OCI-LY3 (cell line): ENCODE data around the gene CCR8.

Source experiments
- H2AFZ ChIP-seq: fragments of 200-600, 300-600 bp; shearing (Covaris generic); 2 replicates; pipeline ENCODE4 v1.6.0; 2014; ENCODE audit warnings: antibody characterized with exemption, low read depth, low read length
- H3K27ac ChIP-seq: fragments of 200-600, 300-600 bp; sonication (generic); 2 replicates; pipeline ENCODE4 v1.5.1; 2014; ENCODE audit warnings: mild to moderate bottlenecking, low read length, moderate library complexity, mixed read lengths
- H3K27me3 ChIP-seq: fragments of 200-600, 300-600 bp; sonication (generic); 2 replicates; pipeline ENCODE4 v1.6.1; 2014; ENCODE audit warnings: low read depth, low read length, mixed read lengths
- H3K36me3 ChIP-seq: fragments of 200-600, 300-600 bp; sonication (generic); replicated peaks from 2 replicates; pipeline ENCODE3; 2014; ENCODE audit warnings: low read depth, low read length, mixed read lengths
- H3K4me1 ChIP-seq: fragments of 300-600, 200-600 bp; sonication (generic); 2 replicates; pipeline ENCODE4 v1.6.1; 2014; ENCODE audit warnings: low read length, mixed read lengths
- H3K4me2 ChIP-seq: fragments of 200-600, 300-600 bp; sonication (generic); 2 replicates; pipeline ENCODE4 v1.6.1; 2014; ENCODE audit warnings: low read length, mixed read lengths
- H3K4me3 ChIP-seq: fragments of 300-600, 200-600 bp; sonication (generic); 2 replicates; pipeline ENCODE4 v1.5.1; 2014; ENCODE audit warnings: antibody characterized with exemption, mild to moderate bottlenecking, low read length, moderate library complexity
- H3K79me2 ChIP-seq: fragments of 300-600, 200-600 bp; shearing (Covaris generic); 2 replicates; pipeline ENCODE4 v1.6.1; 2014; ENCODE audit warnings: mild to moderate bottlenecking, low read length, mixed read lengths
- H3K9ac ChIP-seq: fragments of 300-600, 200-600 bp; shearing (Covaris generic); 2 replicates; pipeline ENCODE4 v1.6.0; 2014; ENCODE audit warnings: mild to moderate bottlenecking, low read length, moderate library complexity
- H3K9me3 ChIP-seq: fragments of 200-600, 300-600 bp; shearing (Covaris generic); 2 replicates; pipeline ENCODE4 v1.6.1; 2014; ENCODE audit warnings: low read length, mixed read lengths; ENCODE audit not compliant: insufficient read depth
- H4K20me1 ChIP-seq: fragments of 200-600, 300-600 bp; sonication (generic); 2 replicates; pipeline ENCODE4 v1.6.1; 2016; ENCODE audit warnings: low read length, mixed read lengths; ENCODE audit not compliant: insufficient read depth
- EZH2phosphoT487 ChIP-seq: fragments of 200-600 bp; shearing (Covaris generic); IDR thresholded peaks from 2 replicates; pipeline ENCODE4 v1.6.1; 2018; ENCODE audit warnings: antibody characterized with exemption, mixed run types, low read depth
- TF ChIP-seq, protein P1 (sequence below): fragments of 200-600, 300-600 bp; sonication (generic); IDR thresholded peaks from 2 replicates; pipeline ENCODE4 v1.5.1; 2014; ENCODE audit warnings: antibody characterized with exemption, low read length, low read depth

CCR8 gene

DNA sequence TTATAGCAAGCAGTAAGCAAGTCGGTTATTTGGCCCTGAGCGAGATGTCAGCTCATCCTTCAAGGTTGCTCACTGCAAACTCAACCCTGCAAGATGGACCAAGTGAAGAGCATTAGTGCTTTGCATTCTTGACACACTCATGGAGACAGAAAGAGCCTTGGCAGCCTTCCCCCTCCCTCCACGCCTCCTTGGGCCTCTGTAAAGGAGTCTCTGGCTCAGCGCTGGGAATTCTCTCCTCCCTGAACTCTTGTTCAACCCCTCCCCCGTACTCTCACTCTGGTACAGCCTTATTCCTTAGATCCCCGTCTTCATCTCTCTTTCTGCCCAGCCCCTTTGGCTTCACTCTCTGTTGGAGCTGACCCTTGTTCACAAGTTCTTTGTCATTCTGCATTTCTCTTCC lies 47.5 kb upstream of the CCR8 start:
- no peak overlapping the region for H2AFZ ChIP-seq
- H3K79me2 ChIP-seq: no peaks in the 10 kb centered on the region
- TF ChIP-seq, protein P1, sequence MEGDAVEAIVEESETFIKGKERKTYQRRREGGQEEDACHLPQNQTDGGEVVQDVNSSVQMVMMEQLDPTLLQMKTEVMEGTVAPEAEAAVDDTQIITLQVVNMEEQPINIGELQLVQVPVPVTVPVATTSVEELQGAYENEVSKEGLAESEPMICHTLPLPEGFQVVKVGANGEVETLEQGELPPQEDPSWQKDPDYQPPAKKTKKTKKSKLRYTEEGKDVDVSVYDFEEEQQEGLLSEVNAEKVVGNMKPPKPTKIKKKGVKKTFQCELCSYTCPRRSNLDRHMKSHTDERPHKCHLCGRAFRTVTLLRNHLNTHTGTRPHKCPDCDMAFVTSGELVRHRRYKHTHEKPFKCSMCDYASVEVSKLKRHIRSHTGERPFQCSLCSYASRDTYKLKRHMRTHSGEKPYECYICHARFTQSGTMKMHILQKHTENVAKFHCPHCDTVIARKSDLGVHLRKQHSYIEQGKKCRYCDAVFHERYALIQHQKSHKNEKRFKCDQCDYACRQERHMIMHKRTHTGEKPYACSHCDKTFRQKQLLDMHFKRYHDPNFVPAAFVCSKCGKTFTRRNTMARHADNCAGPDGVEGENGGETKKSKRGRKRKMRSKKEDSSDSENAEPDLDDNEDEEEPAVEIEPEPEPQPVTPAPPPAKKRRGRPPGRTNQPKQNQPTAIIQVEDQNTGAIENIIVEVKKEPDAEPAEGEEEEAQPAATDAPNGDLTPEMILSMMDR: no peak
- no peak for TF ChIP-seq EZH2phosphoT487
- H3K4me2 ChIP-seq: peak overlapping the region; percentile 84
- no peaks in the 10 kb centered on the region for H3K36me3 ChIP-seq
- H3K27ac ChIP-seq: no peak overlapping the region
- no peak overlapping the region; the same call in 1 of the 2 replicates for H3K4me3 ChIP-seq
- H3K27me3 ChIP-seq: peaks cover 17% of the 10 kb centered on the region
- H4K20me1 ChIP-seq: no peaks in the 10 kb centered on the region
- no peak overlapping the region for H3K9ac ChIP-seq
- no peaks in the 10 kb centered on the region for H3K9me3 ChIP-seq
- H3K4me1 ChIP-seq: peaks cover 48% of the 10 kb centered on the region

DNA sequence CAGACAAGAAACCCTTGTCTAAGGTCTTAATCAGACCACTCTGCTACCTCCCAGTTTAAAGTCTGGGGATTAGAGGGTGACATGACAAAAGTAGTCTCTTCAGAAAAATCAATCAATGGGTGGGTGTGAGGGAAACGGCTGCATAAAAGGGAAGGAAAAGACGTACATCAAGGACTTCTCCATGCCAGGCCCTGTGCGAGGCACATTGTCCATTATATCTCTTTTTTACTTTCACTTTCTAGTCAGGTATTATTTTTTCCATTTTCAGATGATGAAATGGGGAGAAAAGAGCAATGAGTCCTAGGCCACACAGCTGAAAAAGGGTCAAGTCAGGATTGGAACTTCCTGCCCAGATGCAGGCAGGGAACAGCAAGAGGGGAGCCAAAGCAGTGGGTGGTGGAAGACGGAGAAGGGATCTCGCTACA lies 45.0 kb upstream of the CCR8 start:
- no peak for TF ChIP-seq EZH2phosphoT487
- TF ChIP-seq, protein P1: no peak
- Histone ChIP-seq H2AFZ (no peak overlapping the region), H3K27ac (no peak overlapping the region), H3K4me1 (peaks cover 65% of the 10 kb centered on the region), H4K20me1 (no peaks in the 10 kb centered on the region), H3K79me2 (no peaks in the 10 kb centered on the region), H3K27me3 (peaks cover 17% of the 10 kb centered on the region), H3K4me2 (peak overlapping the region; percentile 6; the same call in 1 of the 2 replicates), H3K4me3 (no peak overlapping the region), H3K9me3 (no peaks in the 10 kb centered on the region), H3K9ac (no peak overlapping the region), H3K36me3 (no peaks in the 10 kb centered on the region)

DNA sequence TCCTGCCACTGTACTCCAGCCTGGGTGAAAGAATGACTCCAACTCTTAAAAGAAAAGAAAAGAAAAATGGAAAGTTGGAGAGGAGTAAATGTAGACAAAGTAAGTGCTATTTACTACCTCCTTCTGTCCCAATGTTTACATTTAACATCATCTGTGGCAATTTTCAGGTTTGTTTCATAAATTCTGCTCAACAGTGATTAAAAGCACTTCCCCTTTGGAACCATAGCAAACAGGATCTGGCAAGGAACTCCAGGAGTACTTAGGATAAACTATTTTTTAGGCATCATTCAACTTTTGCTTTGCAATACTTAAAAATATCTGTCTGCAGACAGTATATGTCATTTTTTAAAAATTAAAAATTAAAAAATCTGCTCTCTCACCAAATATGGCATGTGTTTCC lies 44.2 kb upstream of the CCR8 start:
- Histone ChIP-seq H3K79me2 (no peaks in the 10 kb centered on the region), H3K27me3 (peaks cover 17% of the 10 kb centered on the region), H3K4me3 (no peak overlapping the region), H4K20me1 (no peaks in the 10 kb centered on the region), H2AFZ (no peak overlapping the region), H3K36me3 (no peaks in the 10 kb centered on the region), H3K9ac (no peak overlapping the region), H3K27ac (no peak overlapping the region), H3K9me3 (no peaks in the 10 kb centered on the region), H3K4me2 (no peak overlapping the region), H3K4me1 (peaks cover 57% of the 10 kb centered on the region)
- TF ChIP-seq EZH2phosphoT487: no peak
- TF ChIP-seq, protein P1: no peak

DNA sequence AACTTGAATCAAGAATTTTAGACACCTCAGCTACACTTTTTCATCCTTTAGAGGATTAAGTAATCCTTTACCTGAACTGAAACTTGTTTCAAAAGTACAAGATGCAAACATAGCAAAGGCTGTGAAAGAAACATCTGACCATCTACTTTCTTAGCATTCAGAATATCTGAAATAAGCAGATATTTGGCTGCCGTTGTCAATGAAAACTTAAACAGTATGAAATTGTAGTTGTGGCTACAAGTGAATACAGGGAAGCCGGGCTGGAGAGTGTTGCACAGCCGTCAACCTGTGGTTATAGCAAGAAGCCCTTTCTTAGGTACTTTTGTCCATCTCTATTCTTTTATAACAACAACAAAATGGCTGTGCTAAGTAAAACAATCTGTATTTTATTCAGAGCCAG lies 42.7 kb upstream of the CCR8 start:
- H3K9me3 ChIP-seq: no peaks in the 10 kb centered on the region
- TF ChIP-seq, protein P1: no peak
- TF ChIP-seq EZH2phosphoT487: no peak
- H3K9ac ChIP-seq: 0 out of 2 replicates have a peak overlapping the region, but pooled peaks have one; percentile 2
- peak overlapping the region; percentile 41 for H3K4me3 ChIP-seq
- H2AFZ ChIP-seq: peak overlapping the region; percentile 16; the same call in 1 of the 2 replicates
- peaks cover 17% of the 10 kb centered on the region for H3K27me3 ChIP-seq
- H3K79me2 ChIP-seq: no peaks in the 10 kb centered on the region
- peak overlapping the region; percentile 58 for H3K4me2 ChIP-seq
- H3K27ac ChIP-seq: 0 out of 2 replicates have a peak overlapping the region, but pooled peaks have one; percentile 3
- H4K20me1 ChIP-seq: no peaks in the 10 kb centered on the region
- H3K4me1 ChIP-seq: peaks cover 43% of the 10 kb centered on the region
- no peaks in the 10 kb centered on the region for H3K36me3 ChIP-seq
